OCI-LY3 (cell line): ENCODE data around the gene DUS2.

Experiments used
- CTCF ChIP-seq: fragments of 200-600, 300-600 bp; sonication (generic); IDR thresholded peaks from 2 replicates; pipeline ENCODE4 v1.5.1; 2014; ENCODE audit warnings: antibody characterized with exemption, low read length, low read depth
- EZH2phosphoT487 ChIP-seq: fragments of 200-600 bp; shearing (Covaris generic); IDR thresholded peaks from 2 replicates; pipeline ENCODE4 v1.6.1; 2018; ENCODE audit warnings: antibody characterized with exemption, mixed run types, low read depth

GRCh38 chr16:68094614-68094934 is 71.5 kb downstream of the DUS2 start:
- TF ChIP-seq CTCF (no peak), EZH2phosphoT487 (no peak)
